ENCODE data around the gene KYAT1. TPM values are rescaled to one million over a fixed set of nuclear protein-coding genes. Genes with fewer than 3 reads are reported as not detected.

Gene KYAT1
- total RNA-seq, 1 donor from 2014 or later = 19.5 TPM

- TF ChIP-seq, protein P1, sequence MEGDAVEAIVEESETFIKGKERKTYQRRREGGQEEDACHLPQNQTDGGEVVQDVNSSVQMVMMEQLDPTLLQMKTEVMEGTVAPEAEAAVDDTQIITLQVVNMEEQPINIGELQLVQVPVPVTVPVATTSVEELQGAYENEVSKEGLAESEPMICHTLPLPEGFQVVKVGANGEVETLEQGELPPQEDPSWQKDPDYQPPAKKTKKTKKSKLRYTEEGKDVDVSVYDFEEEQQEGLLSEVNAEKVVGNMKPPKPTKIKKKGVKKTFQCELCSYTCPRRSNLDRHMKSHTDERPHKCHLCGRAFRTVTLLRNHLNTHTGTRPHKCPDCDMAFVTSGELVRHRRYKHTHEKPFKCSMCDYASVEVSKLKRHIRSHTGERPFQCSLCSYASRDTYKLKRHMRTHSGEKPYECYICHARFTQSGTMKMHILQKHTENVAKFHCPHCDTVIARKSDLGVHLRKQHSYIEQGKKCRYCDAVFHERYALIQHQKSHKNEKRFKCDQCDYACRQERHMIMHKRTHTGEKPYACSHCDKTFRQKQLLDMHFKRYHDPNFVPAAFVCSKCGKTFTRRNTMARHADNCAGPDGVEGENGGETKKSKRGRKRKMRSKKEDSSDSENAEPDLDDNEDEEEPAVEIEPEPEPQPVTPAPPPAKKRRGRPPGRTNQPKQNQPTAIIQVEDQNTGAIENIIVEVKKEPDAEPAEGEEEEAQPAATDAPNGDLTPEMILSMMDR (IDR thresholded peaks at IDR 0.05; ENCODE audit: partially characterized antibody, unreplicated experiment) = no peak
- H3K27me3 Mint-ChIP-seq (ENCODE audit: unreplicated experiment) = no peaks in the 10 kb centered on the region
- no peaks in the 10 kb centered on the region for H3K4me1 Mint-ChIP-seq (ENCODE audit: low read depth, unreplicated experiment)
- no peaks in the 10 kb centered on the region for H3K9me3 Mint-ChIP-seq (ENCODE audit: unreplicated experiment)
- no peak overlapping the region for H3K4me3 Mint-ChIP-seq (ENCODE audit: unreplicated experiment)
- no peak overlapping the region for H3K27ac Mint-ChIP-seq (ENCODE audit: unreplicated experiment)
- no peak for DNase-seq
- no peaks in the 10 kb centered on the region for H3K36me3 Mint-ChIP-seq (ENCODE audit: unreplicated experiment)
Observed at GRCh38 chr9:128792978-128793686, 88.6 kb downstream of the KYAT1 start.

- DNase-seq = no peak
- H3K9me3 Mint-ChIP-seq (ENCODE audit: unreplicated experiment) = no peaks in the 10 kb centered on the region
- TF ChIP-seq, protein P1 (IDR thresholded peaks at IDR 0.05; ENCODE audit: partially characterized antibody, unreplicated experiment) = no peak
- no peak overlapping the region for H3K4me3 Mint-ChIP-seq (ENCODE audit: unreplicated experiment)
- H3K4me1 Mint-ChIP-seq (ENCODE audit: low read depth, unreplicated experiment) = peaks cover 1% of the 10 kb centered on the region
- peaks cover 5% of the 10 kb centered on the region for H3K27me3 Mint-ChIP-seq (ENCODE audit: unreplicated experiment)
- no peak overlapping the region for H3K27ac Mint-ChIP-seq (ENCODE audit: unreplicated experiment)
- no peaks in the 10 kb centered on the region for H3K36me3 Mint-ChIP-seq (ENCODE audit: unreplicated experiment)
Observed at GRCh38 chr9:128792134-128792533, 89.6 kb downstream of the KYAT1 start.

DNA sequence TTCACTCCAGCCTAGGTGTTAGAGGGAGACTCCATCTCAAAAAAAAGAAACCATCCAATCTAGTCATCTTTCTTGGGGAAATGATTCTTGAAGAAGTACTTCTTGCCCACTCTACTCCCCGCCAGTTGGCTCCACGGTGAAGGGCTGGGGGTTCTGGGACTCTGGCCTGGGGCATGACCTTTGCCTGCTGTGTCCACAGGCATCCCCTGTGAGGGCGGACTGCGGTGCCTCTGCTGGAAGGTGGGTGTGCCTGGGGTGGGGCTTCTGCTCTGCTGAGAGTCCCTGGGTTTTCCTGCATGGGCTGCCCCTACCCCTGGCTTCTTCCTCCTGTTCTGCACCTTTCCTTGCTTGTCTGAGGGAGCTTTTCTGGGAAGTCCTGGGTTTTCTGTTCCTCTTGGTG lies 91.2 kb downstream of the KYAT1 start:
- Mint-ChIP-seq H3K27me3 (ENCODE audit: unreplicated experiment) (peaks cover 5% of the 10 kb centered on the region), H3K4me1 (ENCODE audit: low read depth, unreplicated experiment) (peaks cover 1% of the 10 kb centered on the region), H3K36me3 (ENCODE audit: unreplicated experiment) (no peaks in the 10 kb centered on the region), H3K4me3 (ENCODE audit: unreplicated experiment) (no peak overlapping the region), H3K27ac (ENCODE audit: unreplicated experiment) (no peak overlapping the region), H3K9me3 (ENCODE audit: unreplicated experiment) (no peaks in the 10 kb centered on the region)
- no peak for DNase-seq
- TF ChIP-seq, protein P1 (IDR thresholded peaks at IDR 0.05; ENCODE audit: partially characterized antibody, unreplicated experiment) = no peak

- peak overlapping the region; percentile 59 for H3K4me3 Mint-ChIP-seq (ENCODE audit: unreplicated experiment)
- DNase-seq = no peak
- H3K9me3 Mint-ChIP-seq (ENCODE audit: unreplicated experiment) = no peaks in the 10 kb centered on the region
- TF ChIP-seq, protein P1 (IDR thresholded peaks at IDR 0.05; ENCODE audit: partially characterized antibody, unreplicated experiment) = no peak
- no peaks in the 10 kb centered on the region for H3K36me3 Mint-ChIP-seq (ENCODE audit: unreplicated experiment)
- H3K27ac Mint-ChIP-seq (ENCODE audit: unreplicated experiment) = no peak overlapping the region
- H3K27me3 Mint-ChIP-seq (ENCODE audit: unreplicated experiment) = peaks cover 5% of the 10 kb centered on the region
- peaks cover 1% of the 10 kb centered on the region for H3K4me1 Mint-ChIP-seq (ENCODE audit: low read depth, unreplicated experiment)
Observed at GRCh38 chr9:128788445-128788844, 93.3 kb downstream of the KYAT1 start.

DNA sequence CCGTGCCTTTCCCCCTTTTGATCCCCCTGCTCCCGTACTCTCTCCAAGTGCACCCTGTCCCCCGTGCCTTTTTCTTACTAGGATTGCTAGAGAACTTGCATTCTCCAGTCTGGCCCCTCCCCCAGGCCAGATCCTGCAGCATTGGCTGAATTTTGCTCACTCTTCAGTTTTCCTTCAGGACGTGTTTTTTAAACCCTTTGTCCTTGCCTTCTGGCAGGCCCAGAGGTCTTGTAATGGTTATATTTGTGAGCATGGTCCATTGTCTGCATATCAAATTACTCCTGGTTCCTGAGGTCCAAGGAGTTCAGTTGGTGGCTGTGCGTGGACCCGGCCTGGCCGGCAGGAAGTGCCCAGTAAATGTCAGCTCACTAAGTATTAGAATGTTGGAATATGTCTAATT lies 94.1 kb downstream of the KYAT1 start:
- no peaks in the 10 kb centered on the region for H3K36me3 Mint-ChIP-seq (ENCODE audit: unreplicated experiment)
- no peak for DNase-seq
- peak overlapping the region; percentile 85 for H3K27ac Mint-ChIP-seq (ENCODE audit: unreplicated experiment)
- peak overlapping the region; percentile 95 for H3K4me3 Mint-ChIP-seq (ENCODE audit: unreplicated experiment)
- TF ChIP-seq, protein P1 (IDR thresholded peaks at IDR 0.05; ENCODE audit: partially characterized antibody, unreplicated experiment) = no peak
- H3K4me1 Mint-ChIP-seq (ENCODE audit: low read depth, unreplicated experiment) = peaks cover 1% of the 10 kb centered on the region
- peaks cover 5% of the 10 kb centered on the region for H3K27me3 Mint-ChIP-seq (ENCODE audit: unreplicated experiment)
- no peaks in the 10 kb centered on the region for H3K9me3 Mint-ChIP-seq (ENCODE audit: unreplicated experiment)

Data from glutamatergic neuron (in vitro differentiated cells).